Measurements from ENCODE around the gene FCER2. TPM values are rescaled to one million over a fixed set of nuclear protein-coding genes. Genes with fewer than 3 reads are reported as not detected.

The FCER2 gene
- polyA plus RNA-seq, 1 experiment = not detected

GRCh38 chr19:7648265-7649014 lies 53.5 kb downstream of the FCER2 start:
- Histone ChIP-seq H3K4me3 (ENCODE audit: low read depth, low read length) (no peak overlapping the region), H3K27me3 (ENCODE audit: control insufficient read depth, insufficient read depth, low read length) (peaks cover 2% of the 10 kb centered on the region), H3K27ac (ENCODE audit: low read depth, low read length) (no peak overlapping the region), H3K9me3 (ENCODE audit: control insufficient read depth, insufficient read depth, low read length) (peaks cover 11% of the 10 kb centered on the region; the same call in 1 of the 2 replicates)
- DNase-seq (ENCODE audit: low read depth, low spot score) = no peak
- CTCF ChIA-PET = interaction anchor here (2.7 kb wide), 1 partner anchor 32 kb away, joined by 11 read pairs; the partner anchor contains the start of gene TRAPPC5
- TF ChIP-seq CTCF (IDR thresholded peaks at IDR 0.05; ENCODE audit: low read depth, low read length) = no peak
- POLR2A ChIA-PET = no interaction called here

GRCh38 chr19:7647156-7647555 lies 54.8 kb downstream of the FCER2 start:
- no peak for DNase-seq (ENCODE audit: low read depth, low spot score)
- no peak for TF ChIP-seq CTCF (IDR thresholded peaks at IDR 0.05; ENCODE audit: low read depth, low read length)
- H3K4me3 ChIP-seq (ENCODE audit: low read depth, low read length) = no peak overlapping the region
- POLR2A ChIA-PET = no interaction called here
- peaks cover 2% of the 10 kb centered on the region for H3K27me3 ChIP-seq (ENCODE audit: control insufficient read depth, insufficient read depth, low read length)
- peaks cover 12% of the 10 kb centered on the region; the same call in 1 of the 2 replicates for H3K9me3 ChIP-seq (ENCODE audit: control insufficient read depth, insufficient read depth, low read length)
- CTCF ChIA-PET = no interaction called here
- H3K27ac ChIP-seq (ENCODE audit: low read depth, low read length) = no peak overlapping the region

GRCh38 chr19:7646426-7646700 lies 55.6 kb downstream of the FCER2 start:
- no peak for TF ChIP-seq CTCF (IDR thresholded peaks at IDR 0.05; ENCODE audit: low read depth, low read length)
- Histone ChIP-seq H3K27me3 (ENCODE audit: control insufficient read depth, insufficient read depth, low read length) (peaks cover 2% of the 10 kb centered on the region), H3K4me3 (ENCODE audit: low read depth, low read length) (no peak overlapping the region), H3K9me3 (ENCODE audit: control insufficient read depth, insufficient read depth, low read length) (peaks cover 12% of the 10 kb centered on the region; the same call in 1 of the 2 replicates), H3K27ac (ENCODE audit: low read depth, low read length) (no peak overlapping the region)
- no peak for DNase-seq (ENCODE audit: low read depth, low spot score)
- ChIA-PET POLR2A (no interaction called here), CTCF (no interaction called here)

GRCh38 chr19:7645656-7646425 lies 56.1 kb downstream of the FCER2 start:
- no peak overlapping the region for H3K27ac ChIP-seq (ENCODE audit: low read depth, low read length)
- no peak for TF ChIP-seq CTCF (IDR thresholded peaks at IDR 0.05; ENCODE audit: low read depth, low read length)
- no peak overlapping the region for H3K4me3 ChIP-seq (ENCODE audit: low read depth, low read length)
- ChIA-PET POLR2A (no interaction called here), CTCF (no interaction called here)
- no peak for DNase-seq (ENCODE audit: low read depth, low spot score)
- peaks cover 14% of the 10 kb centered on the region; the same call in 1 of the 2 replicates for H3K9me3 ChIP-seq (ENCODE audit: control insufficient read depth, insufficient read depth, low read length)
- peaks cover 2% of the 10 kb centered on the region for H3K27me3 ChIP-seq (ENCODE audit: control insufficient read depth, insufficient read depth, low read length)

- Histone ChIP-seq H3K4me3 (ENCODE audit: low read depth, low read length) (no peak overlapping the region), H3K9me3 (ENCODE audit: control insufficient read depth, insufficient read depth, low read length) (peaks cover 19% of the 10 kb centered on the region; the same call in 1 of the 2 replicates), H3K27me3 (ENCODE audit: control insufficient read depth, insufficient read depth, low read length) (no peaks in the 10 kb centered on the region), H3K27ac (ENCODE audit: low read depth, low read length) (no peak overlapping the region)
- no peak for TF ChIP-seq CTCF (IDR thresholded peaks at IDR 0.05; ENCODE audit: low read depth, low read length)
- ChIA-PET CTCF (no interaction called here), POLR2A (no interaction called here)
- DNase-seq (ENCODE audit: low read depth, low spot score) = no peak
Measured at GRCh38 chr19:7645163-7645562, 56.8 kb downstream of the FCER2 start.
